ENCODE results near the gene HBG1.

- no peak for TF ChIP-seq ZEB2 (tag by site-specific recombination; IDR thresholded peaks at IDR 0.05)
- TF ChIP-seq ZNF645 (tag by site-specific recombination; IDR thresholded peaks at IDR 0.05), result no peak
- no peak for TF ChIP-seq CTCF (tag by site-specific recombination; IDR thresholded peaks at IDR 0.05)
- no peak for TF ChIP-seq ZNF514 (tag by site-specific recombination; IDR thresholded peaks at IDR 0.05)
Observed at GRCh38 chr11:5232176-5232575, 17.5 kb downstream of the HBG1 start.
